ENCODE measurements around the gene RBP2. TPM values are rescaled to one million over a fixed set of nuclear protein-coding genes. Genes with fewer than 3 reads are reported as not detected.
A peak's percentile ranks its signal among the peaks of the same experiment; 100 is the strongest.

The RBP2 gene
- total and polyA plus RNA-seq, 2 of the 8 experiments (the other 6 are each of a cell fraction or from before 2014, with no cell fraction given) = not detected

DNA sequence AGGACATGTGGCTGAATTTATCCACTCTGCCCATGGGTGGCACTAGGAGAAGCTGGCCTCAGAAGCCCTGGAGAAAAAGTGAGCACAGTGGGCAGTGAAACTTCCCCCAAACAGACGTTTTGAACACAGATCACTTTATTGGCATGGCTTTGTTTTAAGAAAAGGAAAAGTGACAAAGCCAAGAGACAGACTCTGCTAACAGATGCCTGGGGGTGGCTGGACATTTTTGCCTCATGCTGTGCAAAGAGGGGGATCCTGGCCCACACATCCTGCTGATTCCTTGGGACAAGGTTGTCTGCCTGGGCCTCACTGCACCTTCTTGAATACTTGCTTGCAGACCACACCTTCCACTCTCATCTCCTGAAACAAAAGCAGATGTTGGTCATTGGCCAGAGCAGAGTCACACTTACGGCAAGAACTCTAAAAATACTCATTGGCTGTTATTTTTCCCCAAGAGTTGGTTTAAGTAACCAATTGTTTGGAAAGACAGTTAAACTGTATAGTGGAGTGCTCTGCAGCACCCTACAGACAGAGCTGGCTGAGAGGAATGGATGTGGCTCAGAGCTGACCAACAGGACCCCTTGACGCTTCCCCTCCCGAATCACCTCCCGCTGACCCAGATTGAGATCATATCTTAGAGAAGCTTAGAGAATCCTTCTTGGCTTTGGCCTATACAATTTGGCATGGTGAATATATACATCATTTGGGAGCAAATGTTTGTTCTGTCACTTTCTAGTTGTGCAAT lies 41.2 kb upstream of the RBP2 start:
- Histone ChIP-seq H3K4me2 (ENCODE audit: insufficient read depth in 1 of 2, low read depth in 2 of 2, low read length in 2 of 2) (no peak overlapping the region), H3K23me2 (ENCODE audit: low read depth, low read length) (no peaks in the 10 kb centered on the region), H3K4ac (replicated peaks; ENCODE audit: insufficient read length, low read depth, low read length) (no peak overlapping the region), H2BK15ac (ENCODE audit: low read length) (no peak overlapping the region), H2BK5ac (ENCODE audit: low read depth, low read length) (no peak overlapping the region), H2BK12ac (ENCODE audit: low read depth, low read length) (no peak overlapping the region), H3K4me3 (ENCODE audit: extremely low read depth in 1 of 4, insufficient read depth in 2 of 4, low read depth in 3 of 4, low read length in 4 of 4) (no peak overlapping the region), H4K8ac (ENCODE audit: extremely low read depth, insufficient read depth, low read length) (no peak overlapping the region), H3K27me3 (replicated peaks in 1 of 4; ENCODE audit: control insufficient read depth in 3 of 4, extremely low read depth in 1 of 4, insufficient read depth in 3 of 4, low read length in 3 of 4) (no peaks in the 10 kb centered on the region; a peak in 1 of 7 replicates), H3K79me1 (ENCODE audit: low read depth, low read length) (no peaks in the 10 kb centered on the region), H3K9me3 (ENCODE audit: insufficient read depth in 2 of 2, low read depth in 1 of 2, low read length in 1 of 2) (no peaks in the 10 kb centered on the region), H3K18ac (ENCODE audit: extremely low read depth, low read length) (no peak overlapping the region), H3K4me1 (replicated peaks in 1 of 4; ENCODE audit: control insufficient read depth in 3 of 4, insufficient read depth in 4 of 4, low read length in 3 of 4) (no peaks in the 10 kb centered on the region), H3K36me3 (ENCODE audit: control insufficient read depth in 2 of 4, insufficient read depth in 4 of 4, low read length in 3 of 4) (no peaks in the 10 kb centered on the region), H4K91ac (replicated peaks; ENCODE audit: insufficient read length, low read length) (no peak overlapping the region), H4K20me1 (replicated peaks in 1 of 2; ENCODE audit: control insufficient read depth in 1 of 2, insufficient read depth in 2 of 2, low read length in 2 of 2) (no peaks in the 10 kb centered on the region), H4K5ac (ENCODE audit: insufficient read length, low read depth, low read length) (no peak overlapping the region), H2AK5ac (ENCODE audit: low read depth, low read length) (no peak overlapping the region), H2BK20ac (ENCODE audit: low read length) (no peak overlapping the region), H3K9ac (replicated peaks in 1 of 4; ENCODE audit: extremely low read depth in 1 of 4, low read depth in 3 of 4, low read length in 3 of 4) (no peak overlapping the region), H3K79me2 (ENCODE audit: control insufficient read depth in 1 of 2, insufficient read depth in 2 of 2, low read length in 2 of 2) (no peaks in the 10 kb centered on the region), H3K56ac (replicated peaks; ENCODE audit: insufficient read length, low read depth, low read length) (no peak overlapping the region), H3K27ac (ENCODE audit: low read depth, low read length) (no peak overlapping the region), H3K14ac (ENCODE audit: insufficient read length) (no peak overlapping the region), H2AFZ (ENCODE audit: low read length) (no peak overlapping the region), H3K23ac (ENCODE audit: insufficient read length) (no peak overlapping the region), H2BK120ac (replicated peaks; ENCODE audit: low read depth, low read length) (no peak overlapping the region)
- DNase-seq (ENCODE audit: low read depth in 1 of 2, low spot score in 2 of 2) = peak in 1 of 2 experiments; percentile 14
- CTCF ChIA-PET (ENCODE audit: partially characterized antibody) = interaction anchor here (1.1 to 8.5 kb wide), 6 partner anchors 7 to 418 kb away, joined by 3 to 95 read pairs (median 54); partner anchors contain the start of gene CLSTN2
- 95% methylated on average over 5 of the region's 5 CpGs; no CpG with 5 or more reads in 1 of the 2 experiments for WGBS, 2 experiments (ENCODE audit: extremely low coverage in 1 of 2, insufficient coverage in 1 of 2, insufficient read length in 1 of 2, insufficient replicate concordance in 2 of 2, low coverage in 1 of 2, low lambda C conversion rate in 2 of 2, missing lambda C conversion rate in 1 of 2)
- no peak for FAIRE-seq
- POLR2A ChIA-PET (ENCODE audit: partially characterized antibody) = interaction anchor here (1.0 kb wide), 1 partner anchor 22 kb away, joined by 3 read pairs; the partner anchor contains the start of gene RBP1
- TF ChIP-seq SP4 (IDR thresholded peaks at IDR 0.05; ENCODE audit: low read length) (no peak), RAD21 (IDR thresholded peaks at IDR 0.05 in 1 of 2, conservative IDR thresholded peaks at IDR 0.05 in 1 of 2; ENCODE audit: low read depth in 2 of 2, low read length in 2 of 2) (no peak), RNF2 (IDR thresholded peaks at IDR 0.05; ENCODE audit: borderline replicate concordance, low read depth, low read length, missing control alignments, poor library complexity, severe bottlenecking) (no peak), POLR2A (IDR thresholded peaks at IDR 0.05; ENCODE audit: control extremely low read depth in 1 of 2, low read depth in 2 of 2, low read length in 2 of 2) (no peak), GTF2F1 (IDR thresholded peaks at IDR 0.05; ENCODE audit: borderline replicate concordance, low read depth, low read length) (no peak), GABPA (IDR thresholded peaks at IDR 0.05; ENCODE audit: borderline replicate concordance, insufficient read depth, low read length) (no peak), SRF (IDR thresholded peaks at IDR 0.05; ENCODE audit: low read depth, low read length) (no peak), CREB1 (IDR thresholded peaks at IDR 0.05) (no peak), KDM4A (IDR thresholded peaks at IDR 0.05; ENCODE audit: low read depth, low read length, severe bottlenecking) (no peak), EP300 (IDR thresholded peaks at IDR 0.05; ENCODE audit: borderline replicate concordance in 1 of 2, low read depth in 2 of 2, low read length in 2 of 2) (no peak), FOSL1 (IDR thresholded peaks at IDR 0.05; ENCODE audit: insufficient read depth, low read depth, low read length) (no peak), PHF8 (conservative IDR thresholded peaks at IDR 0.05; ENCODE audit: low read depth, low read length) (no peak)
